HG02798 (cell line): Measurements from ENCODE around the gene TDP1.
"Not testable (repeated sequence)": the region's sequence is repeated elsewhere in the genome, so short reads cannot be mapped to it uniquely, and the experiment has no call there.

Experiments
- ATAC-seq: cut with Tn5 transposase; IDR thresholded peaks from one replicate; pipeline ENCODE4 v1.9.1; 2021; ENCODE audit warnings: mild to moderate bottlenecking; ENCODE audit not compliant: unreplicated experiment, poor library complexity

The TDP1 gene

GRCh38 chr14:89986462-89987160, 30.9 kb downstream of the TDP1 start:
- ATAC-seq: no peak

DNA sequence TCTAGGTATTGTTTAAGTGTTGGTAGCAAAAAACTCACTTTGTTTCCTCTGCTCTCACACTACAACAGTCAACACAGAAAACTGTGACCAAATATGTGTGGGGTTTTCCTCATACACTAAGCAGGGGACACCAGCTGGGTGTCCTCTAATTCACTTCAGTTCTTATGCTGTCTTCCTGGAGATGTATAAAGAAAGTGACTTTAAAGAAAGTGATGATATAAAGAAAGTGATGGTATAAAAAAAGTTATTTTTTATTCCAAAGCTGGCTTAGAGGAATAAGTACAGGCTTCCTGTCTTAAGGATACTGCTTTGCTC, 31.4 kb downstream of the TDP1 start:
- no peak for ATAC-seq

GRCh38 chr14:89988787-89989186, 33.1 kb downstream of the TDP1 start:
- ATAC-seq: no peak

DNA sequence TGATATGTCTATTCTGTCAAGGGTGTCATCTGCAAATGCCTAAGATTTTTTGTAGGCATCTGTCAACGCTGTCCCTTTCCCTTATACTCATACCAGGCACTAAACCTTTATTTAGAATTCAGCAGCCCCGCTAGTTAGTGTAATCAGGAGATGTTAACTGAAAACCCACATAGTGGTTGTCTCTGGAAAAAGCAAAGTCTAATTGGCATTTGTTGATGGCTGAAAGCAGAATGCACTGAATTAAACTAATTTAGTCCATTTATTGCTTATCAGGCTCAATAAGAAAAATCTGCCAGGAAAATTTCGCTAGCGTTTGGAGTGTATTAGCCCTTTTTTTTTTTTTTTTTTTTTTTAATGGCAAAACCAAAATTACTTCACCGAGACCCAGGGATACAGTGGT, 34.5 kb downstream of the TDP1 start:
- no peak for ATAC-seq

- ATAC-seq: no peak
Observed at GRCh38 chr14:89990623-89991275, 35.0 kb downstream of the TDP1 start.

DNA sequence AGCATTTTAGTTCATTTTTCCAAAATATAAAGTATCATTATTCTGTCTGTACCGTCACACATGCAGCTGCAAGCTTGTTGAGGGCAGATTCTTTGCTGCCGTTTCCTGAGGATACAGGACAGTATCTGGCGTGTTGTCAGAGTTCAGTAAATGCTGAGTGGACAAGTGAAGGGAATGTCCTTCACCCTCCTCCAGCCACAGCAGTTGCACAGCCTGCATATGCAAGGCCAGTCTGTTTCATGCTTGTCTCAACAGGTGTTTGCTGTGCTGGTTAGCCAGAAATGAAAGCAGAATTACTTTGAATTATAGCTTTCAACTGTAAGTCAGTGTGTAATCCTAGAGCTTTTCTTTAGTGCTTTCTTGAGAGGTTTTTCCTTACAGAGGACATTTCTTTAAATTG, 36.5 kb downstream of the TDP1 start:
- no peak for ATAC-seq

DNA sequence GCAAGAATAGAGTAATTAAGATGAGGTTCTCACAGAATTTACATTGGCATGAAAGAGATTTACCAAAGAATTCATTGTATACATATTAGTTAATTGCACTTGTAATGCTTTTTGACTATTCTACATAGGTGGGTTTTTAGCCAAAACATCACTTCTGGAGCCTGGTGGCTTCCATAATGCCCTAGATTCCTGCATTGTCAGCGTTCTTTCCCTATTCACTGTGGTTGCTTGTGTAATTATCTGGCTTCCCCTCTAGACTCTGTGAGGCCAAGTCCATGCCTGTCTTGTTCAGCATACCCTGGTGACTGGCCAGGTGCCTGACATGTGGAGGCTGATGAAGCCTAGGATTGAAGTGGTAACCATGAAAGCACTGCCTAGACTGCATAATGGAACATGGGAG, 41.2 kb downstream of the TDP1 start:
- ATAC-seq: no peak

- no peak for ATAC-seq
Observed at GRCh38 chr14:90000935-90001334, 45.2 kb downstream of the TDP1 start.

DNA sequence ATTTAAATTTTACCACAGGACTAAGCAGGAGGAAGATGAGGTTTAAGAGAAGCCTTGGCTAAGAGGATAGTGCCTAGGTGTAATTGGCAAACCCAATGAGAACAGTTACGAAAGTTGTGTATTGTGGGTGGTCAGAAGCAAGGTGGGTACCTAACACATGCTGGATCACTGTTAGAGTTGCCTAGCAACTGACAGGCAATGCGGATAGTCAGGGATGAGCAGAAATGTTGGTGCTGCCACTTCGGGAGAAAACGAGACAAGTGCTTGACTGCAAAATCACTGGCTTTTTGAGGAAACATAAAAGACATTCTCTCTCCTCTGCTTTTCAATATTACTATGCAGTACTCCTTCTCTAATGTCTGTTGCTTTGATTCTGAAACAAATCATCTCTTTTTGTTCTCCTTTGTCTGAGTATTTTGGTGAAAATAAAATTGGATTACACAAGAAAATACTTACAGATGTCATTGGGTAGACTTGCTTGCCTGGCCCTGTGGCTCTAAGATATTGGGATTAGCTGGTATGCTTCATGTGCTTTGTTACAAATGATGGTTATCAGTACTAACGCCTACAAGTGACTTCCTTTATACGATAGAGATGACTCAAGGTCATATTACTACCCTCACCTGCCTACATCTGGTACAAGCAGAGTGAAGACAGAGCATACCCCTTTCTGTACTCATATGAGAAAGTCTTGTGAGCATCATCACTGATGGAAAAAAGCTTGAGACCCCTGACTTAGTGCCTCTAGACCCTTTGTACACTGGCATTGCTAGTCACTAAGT, 48.0 kb downstream of the TDP1 start:
- ATAC-seq: no peak

DNA sequence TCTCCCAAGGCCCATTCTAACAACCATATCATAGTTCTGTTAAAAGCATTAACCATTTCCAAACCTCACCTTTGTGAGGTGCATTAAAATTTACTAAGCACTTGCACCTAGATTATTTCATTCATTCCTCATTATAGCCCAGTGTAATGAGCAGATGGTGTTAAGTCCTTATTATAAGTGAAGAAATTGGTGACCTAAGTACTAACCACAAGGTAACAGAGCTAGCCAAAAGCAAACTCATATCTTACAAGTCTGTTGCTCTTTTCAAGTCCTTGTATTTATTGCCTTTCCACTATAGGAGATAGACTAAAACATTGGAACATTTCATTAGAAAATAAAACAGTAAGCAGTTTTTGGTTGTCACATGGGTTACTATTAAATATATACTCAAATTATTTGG, 49.7 kb downstream of the TDP1 start:
- ATAC-seq: no peak

DNA sequence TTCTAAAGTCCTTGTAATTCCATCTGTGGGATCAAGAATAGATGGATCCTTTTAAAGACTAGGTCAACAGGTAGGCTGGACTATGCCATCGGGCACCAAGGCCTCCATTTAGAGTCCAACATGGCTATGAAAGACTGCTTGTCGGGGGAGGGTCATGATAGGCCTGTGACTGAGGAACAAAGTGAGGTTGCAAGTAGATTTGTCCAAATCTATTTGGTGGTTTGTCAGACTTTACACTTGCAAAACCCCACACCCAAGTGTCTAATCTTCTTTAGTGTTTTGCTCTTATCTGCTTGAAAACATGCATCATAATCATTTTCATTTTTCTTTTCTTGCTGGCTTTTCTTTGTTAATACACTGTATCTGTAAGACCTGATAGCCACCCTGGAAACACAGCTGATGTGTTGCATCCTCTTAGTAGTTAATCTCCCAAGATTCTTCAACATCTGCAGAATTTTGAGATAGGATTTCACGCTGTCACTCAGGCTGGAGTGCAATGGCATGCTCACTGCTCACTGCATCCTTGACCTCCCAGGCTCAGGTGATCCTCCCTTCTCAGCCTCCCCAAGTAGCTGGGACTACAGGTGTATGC, 50.3 kb downstream of the TDP1 start:
- ATAC-seq: no peak

- ATAC-seq: no peak
Observed at GRCh38 chr14:90017371-90017770, 61.6 kb downstream of the TDP1 start.

GRCh38 chr14:90019824-90020523, 64.2 kb downstream of the TDP1 start:
- no peak for ATAC-seq

- no peak for ATAC-seq
Observed at GRCh38 chr14:90023176-90023896, 67.6 kb downstream of the TDP1 start.

DNA sequence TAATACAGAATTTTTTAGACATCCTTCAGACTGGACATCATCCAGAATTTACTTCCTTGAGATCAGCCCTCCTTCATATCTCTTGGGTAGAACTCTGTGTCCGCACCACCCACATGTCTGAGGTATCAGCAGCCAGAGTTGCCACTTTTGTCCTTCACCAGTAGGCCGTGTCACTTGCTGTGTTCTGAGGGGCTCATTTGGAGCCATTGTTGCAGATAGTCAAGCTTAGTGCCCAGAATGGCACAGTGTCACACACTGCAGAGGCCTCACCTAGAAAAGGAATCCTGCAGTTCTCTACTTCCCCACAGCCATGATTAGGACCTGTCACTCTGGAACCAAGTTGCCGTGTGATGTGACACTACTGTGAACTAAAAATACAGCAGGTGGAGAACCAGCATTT, 69.2 kb downstream of the TDP1 start:
- no peak for ATAC-seq

DNA sequence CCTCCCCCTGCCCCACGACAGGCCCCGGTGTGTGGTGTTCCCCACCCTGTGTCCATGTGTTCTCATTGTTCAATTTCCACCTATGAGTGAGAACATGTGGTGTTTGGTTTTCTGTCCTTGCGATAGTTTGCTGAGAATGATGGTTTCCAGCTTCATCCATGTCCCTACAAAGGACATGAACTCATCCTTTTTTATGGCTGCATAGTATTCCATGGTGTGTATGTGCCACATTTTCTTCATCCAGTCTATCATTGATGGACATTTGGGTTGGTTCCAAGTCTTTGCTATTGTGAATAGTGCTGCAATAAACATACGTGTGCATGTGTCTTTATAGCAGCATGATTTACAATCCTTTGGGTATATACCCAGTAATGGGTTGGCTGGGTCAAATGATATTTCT, 70.9 kb downstream of the TDP1 start:
- not testable (repeated sequence) for ATAC-seq

- ATAC-seq: no peak
Observed at GRCh38 chr14:90027842-90028241, 72.1 kb downstream of the TDP1 start.

- no peak for ATAC-seq
Observed at GRCh38 chr14:90034156-90034555, 78.4 kb downstream of the TDP1 start.

- ATAC-seq: no peak
Observed at GRCh38 chr14:90034835-90035525, 79.3 kb downstream of the TDP1 start.
